Lung (tissue), 10 donors: ENCODE results near the gene SPDYE2B. TPM values are rescaled to one million over a fixed set of nuclear protein-coding genes. Genes with fewer than 3 reads are reported as not detected.
"Not testable (repeated sequence)": the region's sequence is repeated elsewhere in the genome, so short reads cannot be mapped to it uniquely, and the experiment has no call there.

Experiments
- ATAC-seq: fragments of 200-7000 bp; cut with Tn5 transposase; one replicate; pipeline ENCODE4 v1.9.1; 2020; ENCODE audit warnings: moderate number of reproducible peaks; ENCODE audit not compliant: insufficient read depth, low FRiP score
- DNase-seq, 3 donors: peaks; one replicate each; pipeline ENCODE4 v3.0.0-alpha.2; 2013 to 2017
- H3K27ac ChIP-seq, 2 donors: one replicate each; pipeline ENCODE4 v1.5.1; 2013; ENCODE audit warnings: mild to moderate bottlenecking in 2 of 2, moderate library complexity in 2 of 2, control low read depth in 1 of 2, inconsistent platforms in 1 of 2, low read depth in 1 of 2, low read length in 1 of 2
- H3K27me3 ChIP-seq, 3 donors: one replicate each; pipeline ENCODE4 v1.5.1; 2013; ENCODE audit warnings: low read length in 2 of 3; ENCODE audit not compliant: control insufficient read depth in 3 of 3, insufficient read depth in 3 of 3
- H3K36me3 ChIP-seq, 4 donors: one replicate each; pipeline ENCODE4 v1.5.1; 2013; ENCODE audit warnings: low read length in 4 of 4, mild to moderate bottlenecking in 1 of 4, moderate library complexity in 1 of 4; ENCODE audit not compliant: control insufficient read depth in 4 of 4, insufficient read depth in 4 of 4
- H3K4me1 ChIP-seq, 5 donors: one replicate each; pipeline ENCODE4 v1.5.1; 2013; ENCODE audit warnings: low read length in 5 of 5, mild to moderate bottlenecking in 2 of 5, moderate library complexity in 1 of 5; ENCODE audit not compliant: control insufficient read depth in 5 of 5, insufficient read depth in 5 of 5
- H3K4me3 ChIP-seq: one replicate; pipeline ENCODE4 v1.5.1; 2013; ENCODE audit warnings: mild to moderate bottlenecking, control low read depth, moderate library complexity
- H3K9ac ChIP-seq, 2 donors: one replicate each; pipeline ENCODE4 v1.5.1; 2013; ENCODE audit warnings: low read length in 2 of 2, control low read depth in 1 of 2; ENCODE audit not compliant: insufficient read depth in 1 of 2
- H3K9me3 ChIP-seq, 4 donors: one replicate each; pipeline ENCODE4 v1.5.1; 2013; ENCODE audit warnings: low read length in 3 of 4, mild to moderate bottlenecking in 1 of 4, moderate library complexity in 1 of 4; ENCODE audit not compliant: control insufficient read depth in 4 of 4, insufficient read depth in 3 of 4
- WGBS, 2 donors: extraction: QIAGEN DNeasy Blood & Tissue Kit; methylation state at CpG; one replicate each; pipeline ENCODE4 v1.1.7; 2013; 5-methylcytosine and 5-hydroxymethylcytosine counted together
- polyA plus RNA-seq, 2 donors: library from polyadenylated mRNA; stranded (reverse); fragments of 200-250 nt; gene quantifications; one replicate each; pipeline ENCODE4 v1.2.1, GENCODE V29; 2013
- total RNA-seq, 2 donors: library from RNA; depleted of rRNA in 1 of 2; stranded (reverse); fragments of >200 nt in 1 of 2; gene quantifications; one replicate each; pipeline ENCODE4 v1.2.1, GENCODE V29; 2014 to 2021
- donor health status: Bipolar disorder and iron deficiency.
- donor health status: healthy.
- donor health status: DM: yes; HTN: yes; CAD: no.

SPDYE2B gene
- total and polyA plus RNA-seq, 4 donors, result not detected

DNA sequence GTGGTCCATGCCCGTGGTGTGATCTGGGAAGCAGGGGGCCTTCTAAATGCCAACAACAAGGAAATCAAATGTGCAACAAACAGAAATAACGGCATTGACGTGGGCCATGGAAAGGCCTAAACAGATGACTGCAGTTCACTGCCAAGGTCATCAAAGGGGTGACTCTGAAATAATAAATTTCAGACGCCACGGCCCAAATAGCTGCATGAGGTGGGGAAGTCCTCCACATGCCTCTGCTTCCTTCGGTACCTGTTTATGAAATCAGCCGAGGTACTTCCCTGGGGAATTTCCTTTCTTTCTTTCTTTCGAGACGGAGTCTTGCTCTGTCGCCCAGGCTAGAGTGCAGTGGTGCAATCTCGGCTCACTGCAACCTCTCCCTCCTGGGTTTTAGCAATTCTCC is 14.6 kb downstream of the SPDYE2B start:
- not testable (repeated sequence) for H3K27me3 ChIP-seq, H3K36me3 ChIP-seq, H3K9me3 ChIP-seq, H3K9ac ChIP-seq, ATAC-seq, H3K4me3 ChIP-seq, DNase-seq, H3K27ac ChIP-seq, H3K4me1 ChIP-seq
- WGBS, 2 donors, result 75 to 79% methylated on average over 4 of the region's 11 CpGs

DNA sequence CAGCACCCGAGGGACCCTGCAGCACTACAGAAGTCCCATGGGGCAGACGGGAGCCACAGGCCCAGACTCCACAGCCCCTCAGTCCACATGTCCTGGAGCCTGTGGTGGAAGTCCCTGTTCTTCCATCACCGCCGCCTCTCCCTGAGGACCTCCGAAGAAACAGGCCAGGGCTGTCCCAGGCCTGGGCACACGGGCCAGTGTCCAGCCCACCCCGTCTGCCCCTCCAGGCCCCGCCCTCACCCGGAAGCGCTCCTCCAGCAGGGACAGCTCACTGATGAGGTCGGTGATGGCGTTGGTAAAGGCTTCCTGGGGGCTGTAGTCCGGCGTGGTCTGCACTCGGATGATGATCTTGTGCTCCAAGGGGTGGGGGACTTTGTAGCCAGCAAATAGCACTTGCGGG is 16.7 kb downstream of the SPDYE2B start:
- ATAC-seq, DNase-seq, H3K27me3 ChIP-seq, H3K27ac ChIP-seq, H3K9me3 ChIP-seq, H3K4me1 ChIP-seq, H3K36me3 ChIP-seq, H3K9ac ChIP-seq, H3K4me3 ChIP-seq: not testable (repeated sequence)
- no CpG with 5 or more reads among the region's 16 CpGs for WGBS, 2 donors

DNA sequence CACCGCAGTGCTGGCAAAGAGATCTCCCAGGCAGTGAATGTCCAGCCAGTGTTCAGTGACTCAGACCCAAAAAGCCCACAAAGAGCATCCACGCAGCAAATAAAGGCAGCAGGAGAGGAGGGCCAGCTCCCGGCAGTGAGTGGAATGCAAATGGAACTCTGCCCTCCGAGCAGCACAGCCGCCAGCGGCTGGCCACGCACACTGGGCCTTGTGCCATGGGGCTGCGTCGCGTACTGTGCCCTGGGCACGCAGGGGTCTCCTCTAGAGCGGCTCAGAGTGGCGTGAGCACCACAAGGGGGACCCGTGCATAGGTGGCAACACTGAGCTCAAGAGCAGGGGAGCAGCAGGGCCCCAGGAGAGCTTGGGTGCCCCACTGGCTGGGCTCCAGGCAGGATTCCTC is 17.4 kb downstream of the SPDYE2B start:
- not testable (repeated sequence) for H3K27me3 ChIP-seq, ATAC-seq, H3K27ac ChIP-seq, H3K4me1 ChIP-seq, DNase-seq, H3K4me3 ChIP-seq, H3K9ac ChIP-seq, H3K9me3 ChIP-seq, H3K36me3 ChIP-seq
- 82% methylated on average over 9 of the region's 14 CpGs; no CpG with 5 or more reads in 1 of the 2 donors for WGBS, 2 donors

DNA sequence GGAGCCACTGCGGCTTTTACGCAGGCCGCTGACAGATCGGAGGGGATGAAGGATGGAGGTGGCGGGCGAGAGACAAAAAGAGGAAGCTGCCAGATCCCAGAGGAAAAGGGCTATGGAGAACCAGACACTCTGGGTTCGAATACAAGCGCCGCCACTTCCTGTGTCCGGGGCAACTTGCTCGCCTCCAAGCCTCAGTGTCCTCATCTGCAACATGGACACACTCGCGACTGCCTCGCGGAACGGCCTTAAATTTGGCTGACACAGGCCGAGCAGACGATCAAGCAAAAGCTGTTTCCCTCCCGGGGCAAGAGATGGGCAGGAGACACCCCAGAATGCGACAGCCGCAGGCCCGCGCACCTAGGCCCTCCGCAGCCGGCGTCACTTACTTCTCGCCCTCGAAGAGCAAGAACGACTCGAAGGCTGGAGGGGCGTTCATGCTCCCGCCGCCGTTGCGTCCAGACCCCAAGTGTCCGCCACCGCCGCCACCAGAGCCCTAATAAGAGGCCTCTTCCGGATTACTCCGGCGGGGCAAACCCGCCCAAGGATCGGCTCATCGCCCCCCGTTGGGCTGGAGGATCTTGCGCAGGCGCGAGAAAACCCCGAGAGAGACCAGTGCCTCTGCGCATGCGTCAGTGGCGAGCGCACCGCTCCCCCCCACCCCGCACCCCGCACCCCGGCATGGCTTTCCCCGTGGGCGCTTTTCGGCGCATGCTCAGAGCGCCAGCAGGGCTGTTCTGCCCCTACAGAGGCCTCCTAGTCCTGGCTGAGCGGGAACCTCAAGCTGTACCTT is 21.2 kb downstream of the SPDYE2B start, which contains the start of gene POLR2J2:
Gene POLR2J2 (minus strand): TSS at position 498 of the 790 bp plus-strand sequence. CDS start 62 bp downstream, at position 436.
- H3K4me1 ChIP-seq, H3K9ac ChIP-seq, H3K27me3 ChIP-seq, H3K27ac ChIP-seq, H3K9me3 ChIP-seq, H3K36me3 ChIP-seq: not testable (repeated sequence)
- WGBS, 2 donors, result 0% methylated on average over 7 to 43 of the region's 63 CpGs
- ATAC-seq, result peak; percentile 81
- DNase-seq, result peak; percentile 19 to 94 (median 92)
- H3K4me3 ChIP-seq, result peak within 1 kb of the TSS; percentile 21

DNA sequence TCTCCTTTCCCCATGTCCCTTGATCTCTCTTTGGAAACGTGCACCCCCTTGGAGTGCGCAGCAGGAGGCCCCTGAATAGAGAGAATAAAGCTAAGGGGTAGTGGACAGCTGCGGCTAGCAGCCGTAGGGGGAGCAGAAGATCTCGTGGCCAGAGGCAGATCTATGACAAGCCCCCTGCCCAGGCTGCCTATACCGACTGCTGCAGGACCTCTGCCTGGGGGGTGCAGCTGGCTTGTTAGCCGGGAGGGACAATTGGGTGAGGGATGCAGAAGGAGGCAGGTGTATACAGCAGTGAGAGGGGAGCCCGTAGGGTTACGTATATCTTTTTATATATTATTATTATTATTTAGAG is 21.8 kb downstream of the SPDYE2B start:
- H3K9me3 ChIP-seq, H3K36me3 ChIP-seq, H3K4me1 ChIP-seq, H3K27me3 ChIP-seq, H3K4me3 ChIP-seq, H3K27ac ChIP-seq, DNase-seq, H3K9ac ChIP-seq, ATAC-seq: not testable (repeated sequence)
- no CpG with 5 or more reads among the region's 9 CpGs for WGBS, 2 donors

DNA sequence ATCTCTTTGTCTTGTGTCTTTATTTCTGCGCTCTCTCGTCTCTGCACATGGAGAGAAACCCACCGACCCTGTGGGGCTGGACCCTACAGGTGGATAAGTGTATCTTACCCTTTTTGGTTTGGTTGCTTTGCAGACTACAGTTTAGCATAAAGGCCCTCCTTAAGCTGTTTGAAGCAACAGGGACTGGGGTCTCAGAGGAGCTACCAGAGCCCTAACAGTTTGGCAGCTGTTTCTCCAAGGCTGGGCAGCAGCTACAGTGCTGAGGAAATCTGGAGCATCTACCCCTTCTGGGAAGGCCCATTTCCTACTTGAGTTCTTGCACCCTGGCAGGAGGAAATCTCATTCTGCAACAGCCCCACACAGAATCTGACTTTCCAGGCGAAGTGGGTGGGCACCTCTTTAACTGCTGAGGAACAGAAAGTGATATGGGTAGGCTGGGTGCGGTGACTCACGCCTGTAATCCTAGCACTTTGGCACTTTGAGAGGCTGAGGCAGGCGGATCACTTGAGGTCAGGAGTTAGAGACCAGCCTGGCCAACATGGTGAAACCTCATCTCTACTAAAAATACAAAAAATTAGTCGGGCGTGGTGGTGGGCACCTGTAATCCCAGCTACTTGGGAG is 23.4 kb downstream of the SPDYE2B start:
- not testable (repeated sequence) for ATAC-seq, H3K4me1 ChIP-seq, H3K9ac ChIP-seq, H3K36me3 ChIP-seq, H3K9me3 ChIP-seq, H3K27me3 ChIP-seq, DNase-seq, H3K4me3 ChIP-seq, H3K27ac ChIP-seq
- no CpG with 5 or more reads among the region's 9 CpGs for WGBS, 2 donors

DNA sequence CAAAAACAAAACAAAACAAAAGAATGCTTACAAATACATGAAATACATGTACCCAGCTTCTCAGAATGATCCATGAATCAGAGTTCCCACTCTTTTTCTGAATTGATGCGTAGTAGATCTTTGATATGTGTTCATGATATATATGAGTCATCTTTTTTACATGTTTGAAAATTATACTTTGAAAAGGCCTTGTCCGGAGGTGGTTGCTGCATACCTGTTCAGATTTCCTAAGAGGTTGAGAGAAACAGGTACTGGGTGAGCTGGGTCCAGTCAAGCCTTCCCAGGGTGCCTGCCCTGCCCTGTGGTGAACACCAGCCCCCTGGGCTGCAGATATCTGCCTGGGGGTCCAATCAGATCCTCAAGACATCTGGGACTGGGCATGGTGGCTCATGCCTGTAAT is 25.4 kb downstream of the SPDYE2B start:
- H3K27ac ChIP-seq, H3K27me3 ChIP-seq, ATAC-seq, H3K9ac ChIP-seq, H3K4me1 ChIP-seq, H3K36me3 ChIP-seq, H3K9me3 ChIP-seq, DNase-seq, H3K4me3 ChIP-seq: not testable (repeated sequence)
- WGBS, 2 donors, result 83 to 100% methylated on average over 1 of the region's 2 CpGs

DNA sequence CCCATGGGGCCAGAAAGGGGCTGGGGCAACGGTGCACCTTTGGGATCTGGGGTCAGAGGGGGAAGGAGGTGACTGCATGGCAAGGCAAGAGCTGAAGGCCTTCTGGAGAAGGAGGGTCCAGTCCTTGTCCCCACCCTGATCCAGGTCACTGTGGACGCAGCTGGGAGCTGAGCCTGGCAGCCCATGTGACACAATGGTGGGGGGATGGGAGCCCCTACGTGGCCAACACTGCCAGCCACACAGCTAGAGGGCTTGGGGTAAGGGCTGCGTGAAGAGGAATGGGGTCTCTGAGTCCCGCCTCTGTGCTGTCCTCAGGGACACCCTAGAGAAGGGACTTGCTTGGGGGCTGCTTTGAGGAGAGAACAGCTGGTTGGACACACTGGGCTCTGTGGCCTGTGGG is 30.7 kb downstream of the SPDYE2B start:
- not testable (repeated sequence) for H3K36me3 ChIP-seq, H3K9ac ChIP-seq, H3K27ac ChIP-seq, H3K4me3 ChIP-seq, H3K27me3 ChIP-seq, DNase-seq, H3K4me1 ChIP-seq, ATAC-seq, H3K9me3 ChIP-seq
- no CpG with 5 or more reads among the region's 5 CpGs for WGBS, 2 donors
